Measurements from ENCODE around the gene ENPEP. TPM values are rescaled to one million over a fixed set of nuclear protein-coding genes. Genes with fewer than 3 reads are reported as not detected.

ENPEP gene
- total RNA-seq, 3 donors from 2014 or later, result not detected

GRCh38 chr4:110493520-110493919, 17.6 kb downstream of the ENPEP start:
- Mint-ChIP-seq H3K4me3 (no peak overlapping the region), H3K36me3 (ENCODE audit: insufficient read depth) (no peaks in the 10 kb centered on the region), H3K4me1 (ENCODE audit: low read depth) (no peaks in the 10 kb centered on the region), H3K9me3 (no peaks in the 10 kb centered on the region), H3K27me3 (ENCODE audit: low read depth) (peaks cover 21% of the 10 kb centered on the region)
- DNase-seq (no peak), ATAC-seq (no peak)

GRCh38 chr4:110498420-110498819, 22.5 kb downstream of the ENPEP start:
- Mint-ChIP-seq H3K27me3 (ENCODE audit: low read depth) (peaks cover 24% of the 10 kb centered on the region), H3K4me1 (ENCODE audit: low read depth) (no peaks in the 10 kb centered on the region), H3K9me3 (no peaks in the 10 kb centered on the region), H3K4me3 (no peak overlapping the region), H3K36me3 (ENCODE audit: insufficient read depth) (no peaks in the 10 kb centered on the region)
- ATAC-seq (no peak), DNase-seq (no peak)

DNA sequence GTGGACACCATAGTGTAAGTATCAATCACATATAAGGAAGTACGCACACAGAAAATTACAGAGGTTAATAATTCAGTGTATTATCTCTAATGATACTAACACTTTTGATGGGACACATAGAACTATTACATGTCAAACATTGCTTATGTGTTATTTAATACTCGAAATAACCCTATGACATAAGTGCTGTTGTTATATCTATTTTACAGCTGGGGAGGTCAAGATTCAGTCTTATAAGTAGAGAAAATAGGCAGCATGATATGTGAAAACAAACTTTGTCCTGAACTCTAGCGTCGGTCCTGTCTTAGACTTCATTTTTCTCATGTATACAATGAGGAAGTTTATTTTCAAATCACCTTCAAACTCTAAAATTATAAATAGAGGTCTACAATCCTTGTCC, 23.2 kb downstream of the ENPEP start:
- H3K27me3 Mint-ChIP-seq (ENCODE audit: low read depth), result peaks cover 24% of the 10 kb centered on the region
- DNase-seq (no peak), ATAC-seq (no peak)
- no peaks in the 10 kb centered on the region for H3K9me3 Mint-ChIP-seq
- no peaks in the 10 kb centered on the region for H3K36me3 Mint-ChIP-seq (ENCODE audit: insufficient read depth)
- no peak overlapping the region for H3K4me3 Mint-ChIP-seq
- no peaks in the 10 kb centered on the region for H3K4me1 Mint-ChIP-seq (ENCODE audit: low read depth)

DNA sequence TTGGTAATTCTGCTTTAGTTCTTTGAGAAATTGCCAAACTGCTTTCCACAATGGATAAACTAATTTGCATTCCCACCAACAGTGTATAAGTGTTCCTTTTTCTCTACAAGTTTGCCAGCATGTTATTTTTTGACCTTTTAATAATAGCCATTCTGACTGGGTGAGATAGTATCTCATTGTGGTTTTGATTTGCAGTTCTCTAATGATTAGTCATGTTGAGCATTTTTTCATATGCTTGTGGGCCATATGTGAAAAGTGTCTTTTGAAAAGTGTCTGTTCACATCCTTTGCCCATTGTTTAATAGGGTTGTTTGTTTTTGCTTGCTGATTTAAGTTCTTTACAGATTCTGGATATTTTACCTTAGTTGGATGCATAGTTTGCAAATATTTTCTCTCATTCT, 25.9 kb downstream of the ENPEP start:
- peaks cover 9% of the 10 kb centered on the region for H3K27me3 Mint-ChIP-seq (ENCODE audit: low read depth)
- no peaks in the 10 kb centered on the region for H3K9me3 Mint-ChIP-seq
- no peak for ATAC-seq
- no peaks in the 10 kb centered on the region for H3K4me1 Mint-ChIP-seq (ENCODE audit: low read depth)
- no peak for DNase-seq
- H3K4me3 Mint-ChIP-seq, result no peak overlapping the region
- H3K36me3 Mint-ChIP-seq (ENCODE audit: insufficient read depth), result no peaks in the 10 kb centered on the region

- peaks cover 9% of the 10 kb centered on the region for H3K27me3 Mint-ChIP-seq (ENCODE audit: low read depth)
- no peak for ATAC-seq
- no peak overlapping the region for H3K4me3 Mint-ChIP-seq
- no peaks in the 10 kb centered on the region for H3K9me3 Mint-ChIP-seq
- no peak for DNase-seq
- H3K36me3 Mint-ChIP-seq (ENCODE audit: insufficient read depth), result no peaks in the 10 kb centered on the region
- no peaks in the 10 kb centered on the region for H3K4me1 Mint-ChIP-seq (ENCODE audit: low read depth)
These were observed 27.5 kb downstream of the ENPEP start for GRCh38 chr4:110503270-110504083.

GRCh38 chr4:110504084-110504435, 28.1 kb downstream of the ENPEP start:
- Mint-ChIP-seq H3K4me3 (no peak overlapping the region), H3K36me3 (ENCODE audit: insufficient read depth) (no peaks in the 10 kb centered on the region), H3K27me3 (ENCODE audit: low read depth) (peaks cover 9% of the 10 kb centered on the region), H3K4me1 (ENCODE audit: low read depth) (no peaks in the 10 kb centered on the region), H3K9me3 (no peaks in the 10 kb centered on the region)
- ATAC-seq (no peak), DNase-seq (no peak)

GRCh38 chr4:110505440-110505839, 29.5 kb downstream of the ENPEP start:
- DNase-seq (no peak), ATAC-seq (no peak)
- Mint-ChIP-seq H3K9me3 (no peaks in the 10 kb centered on the region), H3K36me3 (ENCODE audit: insufficient read depth) (no peaks in the 10 kb centered on the region), H3K4me3 (no peak overlapping the region), H3K4me1 (ENCODE audit: low read depth) (no peaks in the 10 kb centered on the region), H3K27me3 (ENCODE audit: low read depth) (peaks cover 9% of the 10 kb centered on the region)

GRCh38 chr4:110508827-110509710, 33.1 kb downstream of the ENPEP start:
- no peak overlapping the region for H3K4me3 Mint-ChIP-seq
- ATAC-seq (no peak), DNase-seq (no peak)
- no peaks in the 10 kb centered on the region for H3K4me1 Mint-ChIP-seq (ENCODE audit: low read depth)
- no peaks in the 10 kb centered on the region for H3K36me3 Mint-ChIP-seq (ENCODE audit: insufficient read depth)
- H3K9me3 Mint-ChIP-seq, result no peaks in the 10 kb centered on the region
- H3K27me3 Mint-ChIP-seq (ENCODE audit: low read depth), result no peaks in the 10 kb centered on the region

DNA sequence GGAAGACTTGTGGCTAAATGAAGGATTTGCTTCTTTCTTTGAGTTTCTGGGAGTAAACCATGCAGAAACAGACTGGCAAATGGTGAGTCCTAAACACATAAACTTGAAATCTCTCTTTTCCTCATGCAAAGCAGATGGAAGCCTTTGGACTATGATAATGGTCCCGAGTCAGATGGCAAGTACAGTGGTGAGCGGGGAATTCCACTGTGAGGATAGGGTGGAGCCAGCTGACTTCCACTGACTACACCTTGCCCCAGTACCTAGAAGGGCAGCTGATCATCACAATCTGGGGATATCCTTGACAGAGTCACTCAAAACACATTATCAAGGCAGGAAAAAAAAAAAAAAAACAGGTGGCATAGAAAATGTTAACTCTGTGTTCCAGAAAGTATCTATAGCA, 34.3 kb downstream of the ENPEP start:
- H3K4me1 Mint-ChIP-seq (ENCODE audit: low read depth), result peaks cover 4% of the 10 kb centered on the region
- no peaks in the 10 kb centered on the region for H3K36me3 Mint-ChIP-seq (ENCODE audit: insufficient read depth)
- H3K4me3 Mint-ChIP-seq, result no peak overlapping the region
- H3K27me3 Mint-ChIP-seq (ENCODE audit: low read depth), result no peaks in the 10 kb centered on the region
- no peaks in the 10 kb centered on the region for H3K9me3 Mint-ChIP-seq
- no peak for ATAC-seq
- no peak for DNase-seq

- Mint-ChIP-seq H3K4me3 (no peak overlapping the region), H3K9me3 (no peaks in the 10 kb centered on the region), H3K36me3 (ENCODE audit: insufficient read depth) (no peaks in the 10 kb centered on the region), H3K4me1 (ENCODE audit: low read depth) (peaks cover 12% of the 10 kb centered on the region), H3K27me3 (ENCODE audit: low read depth) (no peaks in the 10 kb centered on the region)
- ATAC-seq, result no peak
- no peak for DNase-seq
These were observed 35.1 kb downstream of the ENPEP start for GRCh38 chr4:110510955-110511544.

DNA sequence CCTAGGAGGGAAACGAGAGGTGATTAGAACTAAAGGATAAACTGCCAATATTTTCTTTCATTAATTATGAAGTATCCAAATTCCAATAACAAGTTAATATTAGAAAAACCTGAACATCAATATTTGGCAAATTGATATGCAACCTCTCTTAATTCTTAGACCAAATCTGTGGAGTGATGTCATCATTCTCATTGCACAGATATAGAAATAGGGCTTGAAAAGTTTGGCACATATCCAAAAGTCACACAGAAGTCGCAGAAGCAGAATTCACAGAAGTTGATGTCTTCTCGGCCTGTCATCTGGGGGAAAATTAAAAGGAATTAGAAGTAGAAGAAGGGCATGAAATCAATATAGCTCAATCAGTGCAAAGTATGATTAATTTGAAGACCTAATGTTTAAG, 36.9 kb downstream of the ENPEP start:
- ATAC-seq, result no peak
- DNase-seq, result no peak
- H3K9me3 Mint-ChIP-seq, result no peaks in the 10 kb centered on the region
- peaks cover 15% of the 10 kb centered on the region for H3K4me1 Mint-ChIP-seq (ENCODE audit: low read depth)
- no peaks in the 10 kb centered on the region for H3K27me3 Mint-ChIP-seq (ENCODE audit: low read depth)
- no peaks in the 10 kb centered on the region for H3K36me3 Mint-ChIP-seq (ENCODE audit: insufficient read depth)
- H3K4me3 Mint-ChIP-seq, result no peak overlapping the region

DNA sequence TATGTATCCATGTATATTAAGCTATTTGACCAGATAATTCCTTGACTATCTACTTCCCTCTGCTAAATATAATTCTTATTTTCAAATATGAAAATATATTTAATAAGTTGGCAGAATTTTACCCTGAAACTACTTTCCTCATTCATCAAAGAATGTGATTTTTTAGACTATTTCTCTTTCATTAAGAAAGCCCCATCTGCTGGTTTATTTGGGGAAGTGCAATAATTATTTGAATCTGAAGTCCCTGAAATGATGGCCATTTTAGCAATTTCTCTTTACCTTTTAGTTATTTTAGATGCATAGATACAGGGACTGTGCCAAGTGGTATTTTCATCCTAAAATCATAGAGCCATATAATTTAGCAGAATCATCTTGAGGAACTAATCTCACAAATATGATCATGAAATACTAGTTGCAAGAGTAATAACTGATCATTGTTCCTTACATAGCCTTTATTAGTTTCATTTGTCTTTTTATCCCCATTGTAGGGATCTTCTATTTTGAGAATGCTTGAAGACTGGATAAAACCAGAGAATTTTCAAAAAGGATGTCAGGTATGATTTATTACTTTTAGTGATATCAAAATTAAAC, 39.0 kb downstream of the ENPEP start:
- Mint-ChIP-seq H3K4me3 (peak overlapping the region; percentile 85), H3K9me3 (no peaks in the 10 kb centered on the region), H3K36me3 (ENCODE audit: insufficient read depth) (no peaks in the 10 kb centered on the region), H3K4me1 (ENCODE audit: low read depth) (peaks cover 15% of the 10 kb centered on the region), H3K27me3 (ENCODE audit: low read depth) (no peaks in the 10 kb centered on the region)
- DNase-seq, result no peak
- ATAC-seq, result no peak

GRCh38 chr4:110515676-110516075, 39.7 kb downstream of the ENPEP start:
- Mint-ChIP-seq H3K4me1 (ENCODE audit: low read depth) (peaks cover 15% of the 10 kb centered on the region), H3K4me3 (peak overlapping the region; percentile 85), H3K27me3 (ENCODE audit: low read depth) (peaks cover 4% of the 10 kb centered on the region), H3K36me3 (ENCODE audit: insufficient read depth) (no peaks in the 10 kb centered on the region), H3K9me3 (no peaks in the 10 kb centered on the region)
- DNase-seq (no peak), ATAC-seq (no peak)

DNA sequence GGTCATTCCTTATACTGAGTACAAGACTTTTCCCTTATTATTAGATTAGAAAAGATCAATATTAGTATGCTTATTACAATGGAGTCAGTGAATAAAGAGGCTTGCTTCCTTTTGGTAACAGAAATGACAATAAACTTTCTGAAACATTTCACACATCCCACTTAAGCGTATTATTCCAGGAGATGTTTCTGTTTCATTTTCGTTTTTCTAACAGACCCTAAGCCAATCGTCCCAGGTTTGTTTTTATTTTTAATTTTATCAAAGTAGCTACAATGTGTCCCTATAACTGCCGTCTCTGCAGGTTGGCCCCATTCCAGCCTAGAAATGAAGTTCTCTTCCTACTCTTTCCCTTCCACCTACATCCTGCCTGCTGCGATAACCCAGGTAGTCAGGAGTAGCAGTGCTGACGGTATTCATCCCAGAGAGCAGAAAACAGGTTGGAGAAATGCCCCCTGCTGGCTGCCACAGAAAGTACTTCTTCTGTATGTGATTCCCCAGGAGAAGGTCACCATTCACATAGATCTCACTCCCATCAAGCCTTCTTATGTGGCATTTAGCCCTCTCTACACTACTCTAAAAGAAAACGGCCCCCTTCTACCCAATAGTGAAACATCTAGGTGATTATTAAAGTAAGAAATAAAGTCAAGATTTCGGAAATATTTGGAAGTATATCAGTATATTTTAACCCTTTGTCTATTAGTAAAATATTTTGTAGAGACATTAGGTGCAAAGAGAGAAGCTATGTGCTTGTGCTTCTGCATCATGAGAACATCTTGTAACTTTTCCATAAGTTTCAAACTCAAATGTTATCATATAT, 40.4 kb downstream of the ENPEP start:
- ATAC-seq (peak; percentile 85 to 87), DNase-seq (peak; percentile 68)
- Mint-ChIP-seq H3K27me3 (ENCODE audit: low read depth) (peaks cover 4% of the 10 kb centered on the region), H3K4me3 (peak overlapping the region; percentile 85), H3K4me1 (ENCODE audit: low read depth) (peaks cover 15% of the 10 kb centered on the region), H3K36me3 (ENCODE audit: insufficient read depth) (no peaks in the 10 kb centered on the region), H3K9me3 (no peaks in the 10 kb centered on the region)

Data from activated T-cell treated with anti-CD3 and anti-CD28 coated beads, Interleukin-2, amount 50 U/mL, for 4 hours (primary cell).